Ectodermal cell (in vitro differentiated cells): ENCODE measurements around the gene OR2F1.

Experiments
- H3K27ac ChIP-seq: 2 replicates; pipeline ENCODE4 v1.7.0; 2013; ENCODE audit warnings: mild to moderate bottlenecking, low read depth, low read length; ENCODE audit not compliant: insufficient read depth, poor library complexity, severe bottlenecking
- H3K27me3 ChIP-seq: 2 replicates; pipeline ENCODE4 v1.7.0; 2013; ENCODE audit warnings: mild to moderate bottlenecking, low read length; ENCODE audit not compliant: insufficient read depth, control insufficient read depth, poor library complexity, severe bottlenecking
- H3K36me3 ChIP-seq: one replicate; pipeline ENCODE4 v1.7.0; 2013; ENCODE audit warnings: low read length; ENCODE audit not compliant: control insufficient read depth, insufficient read depth
- H3K4me1 ChIP-seq: one replicate; pipeline ENCODE4 v1.7.0; 2013; ENCODE audit warnings: low read length; ENCODE audit not compliant: control insufficient read depth, insufficient read depth
- H3K4me3 ChIP-seq: 2 replicates; pipeline ENCODE4 v1.7.0; 2013; ENCODE audit warnings: low read depth, low read length, control low read depth; ENCODE audit not compliant: insufficient read depth
- H3K9me3 ChIP-seq: 2 replicates; pipeline ENCODE4 v1.7.0; 2013; ENCODE audit warnings: mild to moderate bottlenecking, low read length, moderate library complexity; ENCODE audit not compliant: control insufficient read depth
- WGBS, 2 experiments: methylation state at CpG; one replicate each; pipeline ENCODE4 v1.1.7; 2013; ENCODE audit warnings: missing lambda C conversion rate in 2 of 2; 5-methylcytosine and 5-hydroxymethylcytosine counted together

The OR2F1 gene

GRCh38 chr7:143929224-143929920, 25.3 kb upstream of the OR2F1 start:
- 92 to 97% methylated on average over 1 of the region's 1 CpG for WGBS, 2 experiments
- H3K9me3 ChIP-seq, result no peaks in the 10 kb centered on the region
- no peaks in the 10 kb centered on the region for H3K27me3 ChIP-seq
- no peak overlapping the region for H3K27ac ChIP-seq
- H3K4me1 ChIP-seq, result no peaks in the 10 kb centered on the region
- H3K36me3 ChIP-seq, result no peaks in the 10 kb centered on the region
- H3K4me3 ChIP-seq, result no peak overlapping the region

- Histone ChIP-seq H3K36me3 (no peaks in the 10 kb centered on the region), H3K9me3 (no peaks in the 10 kb centered on the region), H3K27me3 (no peaks in the 10 kb centered on the region), H3K27ac (no peak overlapping the region), H3K4me1 (no peaks in the 10 kb centered on the region), H3K4me3 (no peak overlapping the region)
Measured at GRCh38 chr7:143931739-143932138, 22.9 kb upstream of the OR2F1 start.

DNA sequence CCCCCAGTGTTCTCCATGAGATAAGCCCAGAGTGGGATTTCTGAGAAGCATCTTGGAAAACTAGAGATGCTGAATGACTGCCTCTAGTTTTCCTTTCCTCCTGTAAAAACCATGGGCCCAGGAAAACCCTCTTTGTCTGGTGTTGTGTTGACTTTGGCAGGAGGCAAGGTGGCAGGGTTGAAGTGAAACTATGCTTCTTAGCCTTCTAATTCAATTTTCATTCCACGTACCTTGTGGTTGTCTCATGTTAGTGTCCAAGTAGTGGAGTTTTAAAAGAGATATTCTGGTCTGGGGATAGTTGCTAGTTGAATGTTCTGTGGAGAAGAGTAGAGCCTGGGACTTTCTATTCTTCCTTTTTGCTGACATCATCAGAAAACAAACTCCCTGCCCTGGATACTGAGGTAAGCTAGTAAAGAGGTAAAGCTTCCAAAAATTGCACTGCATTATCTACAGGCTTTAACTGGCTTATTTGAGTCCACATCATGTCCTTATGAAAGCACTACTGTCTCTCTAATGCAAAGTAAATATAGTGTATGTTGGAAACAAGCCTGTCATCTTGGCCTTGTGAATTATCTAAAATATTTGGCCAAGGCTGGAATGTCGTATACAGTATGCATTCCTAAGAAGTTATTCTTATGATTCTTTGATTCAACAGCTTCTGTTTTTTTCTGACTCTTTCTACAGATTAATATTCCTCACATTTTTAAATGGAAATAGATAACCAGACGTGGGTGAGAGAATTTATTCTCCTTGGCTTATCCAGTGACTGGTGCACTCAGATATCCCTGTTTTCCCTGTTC, 19.9 kb upstream of the OR2F1 start, which contains the start of gene OR2F2:
TSS of gene OR2F2 (plus strand) at position 708 of the 800 bp plus-strand sequence. CDS start at position 708, 0 bp downstream.
- Histone ChIP-seq H3K4me3 (no peak within 1 kb of the TSS), H3K9me3 (no peaks in the 10 kb centered on the region), H3K4me1 (no peaks in the 10 kb centered on the region), H3K27ac (no peak within 1 kb of the TSS), H3K27me3 (no peaks in the 10 kb centered on the region), H3K36me3 (no peaks in the 10 kb centered on the region)
- WGBS, 2 experiments, result 81 to 88% methylated on average over 3 of the region's 3 CpGs

DNA sequence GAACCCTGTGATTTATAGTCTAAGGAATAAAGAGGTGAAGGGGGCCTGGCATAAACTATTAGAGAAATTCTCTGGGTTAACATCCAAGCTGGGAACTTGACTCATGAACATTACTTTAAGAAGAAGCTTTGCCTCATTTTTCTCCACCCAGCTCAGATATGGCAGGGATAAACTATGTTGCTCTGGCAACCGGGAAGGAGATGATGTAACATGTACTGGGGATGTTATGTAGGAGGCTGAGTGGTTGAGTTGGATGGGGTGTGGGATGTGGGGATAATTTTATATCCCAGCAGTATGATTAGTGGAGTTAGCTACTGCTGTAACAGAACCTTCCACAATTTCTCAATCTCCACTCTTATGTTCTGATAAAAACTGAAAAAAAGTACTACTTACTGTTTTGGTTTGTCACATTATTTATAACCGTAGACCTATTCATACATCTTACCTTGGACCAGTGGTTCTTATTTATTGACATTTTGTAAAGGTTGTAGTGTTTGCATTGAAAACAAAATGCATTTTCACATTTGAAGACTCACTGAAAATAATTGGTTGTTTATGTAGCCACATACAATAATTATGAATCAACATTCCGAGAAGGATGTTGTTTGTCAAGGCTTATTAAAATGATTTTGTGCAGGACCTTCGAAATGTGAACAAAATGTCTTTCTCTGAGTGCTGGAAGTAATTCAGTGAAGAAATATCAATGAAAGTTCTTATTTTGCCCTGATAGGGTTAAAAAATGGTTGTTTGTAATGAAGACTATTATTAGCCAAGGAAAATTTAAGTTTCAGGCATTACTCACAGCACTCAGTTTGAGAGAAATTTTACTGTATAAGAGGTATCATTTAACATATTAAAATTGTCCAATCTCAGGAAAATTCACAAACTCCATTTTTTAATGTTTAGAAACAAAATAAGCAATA, 18.3 kb upstream of the OR2F1 start:
- Histone ChIP-seq H3K27ac (no peak overlapping the region), H3K36me3 (no peaks in the 10 kb centered on the region), H3K4me3 (no peak overlapping the region), H3K27me3 (no peaks in the 10 kb centered on the region), H3K9me3 (no peaks in the 10 kb centered on the region), H3K4me1 (no peaks in the 10 kb centered on the region)
- 88 to 96% methylated on average over 3 of the region's 4 CpGs for WGBS, 2 experiments

DNA sequence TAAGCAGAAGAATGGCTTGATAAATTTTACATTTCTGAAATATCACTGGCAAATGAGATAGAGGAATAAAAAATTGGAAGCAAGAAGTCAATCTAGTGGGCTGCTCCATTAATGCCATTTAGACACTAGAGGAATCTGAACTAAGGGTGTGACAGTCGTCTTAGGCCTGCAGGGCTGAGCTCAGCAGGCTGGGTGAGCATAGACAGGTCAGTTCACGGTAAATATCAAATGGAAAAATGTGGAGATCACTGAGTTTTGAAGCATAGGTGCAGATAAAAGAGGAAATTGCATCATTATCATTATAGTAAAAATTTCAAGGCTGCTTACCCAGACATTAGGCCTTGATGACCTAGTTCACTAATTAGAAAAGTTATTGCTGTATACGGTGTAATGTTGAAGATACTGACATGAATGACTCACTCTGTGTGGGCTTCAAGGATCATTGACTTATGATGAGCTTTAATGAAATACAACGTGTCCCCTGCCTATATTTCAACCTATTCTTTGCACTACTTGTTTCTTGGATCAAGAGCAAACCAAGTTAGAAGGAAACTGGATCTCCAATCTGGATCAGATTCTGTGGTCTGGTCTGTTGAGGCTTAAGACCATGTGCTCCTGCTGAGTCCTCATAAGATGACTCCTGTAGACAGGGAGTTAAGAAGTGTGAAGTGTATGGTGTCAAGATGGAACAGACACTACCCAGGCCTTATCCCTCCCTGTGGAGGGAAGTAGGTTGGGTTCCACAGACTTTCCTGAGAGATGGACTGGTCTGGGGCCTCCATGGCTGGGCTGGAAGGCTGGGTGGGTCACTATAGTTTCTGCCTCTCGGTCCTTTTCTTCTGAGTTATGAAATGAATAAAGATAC, 16.0 kb upstream of the OR2F1 start:
- no peak overlapping the region for H3K4me3 ChIP-seq
- no peak overlapping the region for H3K27ac ChIP-seq
- H3K27me3 ChIP-seq, result no peaks in the 10 kb centered on the region
- 94% methylated on average over 5 of the region's 5 CpGs for WGBS, 2 experiments
- no peaks in the 10 kb centered on the region for H3K4me1 ChIP-seq
- no peaks in the 10 kb centered on the region for H3K36me3 ChIP-seq
- H3K9me3 ChIP-seq, result no peaks in the 10 kb centered on the region

DNA sequence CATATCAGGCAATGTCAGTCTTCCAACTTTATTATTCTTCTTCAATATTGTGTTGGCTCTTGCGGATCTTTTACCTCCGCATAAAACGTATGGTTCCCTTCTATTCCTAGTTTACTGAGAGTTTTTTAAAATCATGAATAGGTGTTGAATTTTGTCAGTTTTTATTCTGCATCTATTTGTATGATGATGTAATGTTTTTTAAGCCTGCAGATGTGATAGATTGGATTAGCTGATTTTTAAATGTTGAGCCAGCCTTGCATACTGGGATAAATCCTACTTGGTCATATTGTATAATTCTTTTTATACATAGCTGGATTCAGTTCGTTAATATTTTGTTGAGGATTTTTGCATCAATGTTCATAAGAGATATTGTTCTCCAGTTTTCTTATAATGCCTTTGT, 9.2 kb upstream of the OR2F1 start:
- WGBS, 2 experiments, result 94 to 96% methylated on average over 4 of the region's 4 CpGs
- H3K27me3 ChIP-seq, result no peaks in the 10 kb centered on the region
- H3K36me3 ChIP-seq, result no peaks in the 10 kb centered on the region
- H3K27ac ChIP-seq, result no peak overlapping the region
- no peaks in the 10 kb centered on the region for H3K9me3 ChIP-seq
- H3K4me3 ChIP-seq, result no peak overlapping the region
- no peaks in the 10 kb centered on the region for H3K4me1 ChIP-seq

GRCh38 chr7:143947111-143947510, 7.5 kb upstream of the OR2F1 start:
- no peaks in the 10 kb centered on the region for H3K4me1 ChIP-seq
- H3K27ac ChIP-seq, result no peak overlapping the region
- 92 to 94% methylated on average over 1 to 2 of the region's 2 CpGs for WGBS, 2 experiments
- H3K4me3 ChIP-seq, result no peak overlapping the region
- H3K27me3 ChIP-seq, result no peaks in the 10 kb centered on the region
- no peaks in the 10 kb centered on the region for H3K9me3 ChIP-seq
- no peaks in the 10 kb centered on the region for H3K36me3 ChIP-seq

DNA sequence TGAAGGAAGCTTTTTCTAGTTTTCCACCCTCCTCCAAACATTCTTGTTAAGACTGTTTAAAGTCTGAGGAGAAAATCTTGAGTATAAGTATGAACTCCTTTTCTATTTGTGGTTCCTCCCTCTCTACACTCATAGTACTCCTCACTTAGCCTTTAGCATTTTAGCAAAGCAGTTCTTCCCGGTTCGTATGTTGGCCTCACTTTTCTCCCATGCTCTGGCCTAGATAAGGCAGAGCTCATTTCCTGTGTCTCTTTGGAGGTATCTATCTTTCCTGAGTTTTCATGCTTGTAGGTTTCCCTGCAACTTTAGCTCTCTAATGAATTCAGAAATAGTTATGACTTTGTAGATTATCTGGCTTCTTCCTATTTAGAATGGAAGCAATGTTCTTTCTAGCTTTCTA, 5.9 kb upstream of the OR2F1 start:
- H3K4me1 ChIP-seq, result no peaks in the 10 kb centered on the region
- H3K36me3 ChIP-seq, result no peaks in the 10 kb centered on the region
- H3K27ac ChIP-seq, result no peak overlapping the region
- no peaks in the 10 kb centered on the region for H3K27me3 ChIP-seq
- no peaks in the 10 kb centered on the region for H3K9me3 ChIP-seq
- WGBS, 2 experiments, result 91 to 92% methylated on average over 2 of the region's 2 CpGs
- H3K4me3 ChIP-seq, result no peak overlapping the region

GRCh38 chr7:143953421-143953820, 1.2 kb upstream of the OR2F1 start:
- WGBS, 2 experiments, result 100% methylated on average over 1 to 3 of the region's 3 CpGs
- no peak overlapping the region for H3K27ac ChIP-seq
- no peaks in the 10 kb centered on the region for H3K4me1 ChIP-seq
- H3K27me3 ChIP-seq, result no peaks in the 10 kb centered on the region
- no peaks in the 10 kb centered on the region for H3K9me3 ChIP-seq
- no peaks in the 10 kb centered on the region for H3K36me3 ChIP-seq
- H3K4me3 ChIP-seq, result no peak overlapping the region
